GM12801 (cell line): ENCODE measurements around the gene PAK4.

Source experiments
- TF ChIP-seq, protein P1 (sequence below): IDR thresholded peaks from one replicate; pipeline ENCODE4 v1.5.1; 2011; ENCODE audit warnings: control low read depth; ENCODE audit not compliant: insufficient read length; ENCODE audit errors: extremely low read depth

PAK4 gene

DNA sequence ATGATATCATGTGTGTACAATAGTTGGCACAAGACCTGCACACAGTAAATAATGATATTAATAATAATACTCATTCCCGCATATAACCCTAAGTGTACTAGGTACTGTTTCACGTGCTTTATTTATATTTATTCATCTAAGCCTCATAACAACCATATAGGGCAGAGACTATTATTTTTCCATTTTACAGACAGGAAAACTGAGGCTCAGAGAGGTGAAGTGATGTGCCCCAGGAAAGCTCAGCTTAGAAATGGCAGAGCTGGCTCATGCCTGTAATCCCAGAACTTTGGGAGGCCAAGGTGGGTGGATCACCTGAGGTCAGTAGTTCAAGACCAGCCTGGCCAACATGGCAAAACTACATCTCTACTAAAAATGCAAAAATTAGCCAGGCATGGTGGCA, 27.9 kb upstream of the PAK4 start:
- TF ChIP-seq, protein P1, sequence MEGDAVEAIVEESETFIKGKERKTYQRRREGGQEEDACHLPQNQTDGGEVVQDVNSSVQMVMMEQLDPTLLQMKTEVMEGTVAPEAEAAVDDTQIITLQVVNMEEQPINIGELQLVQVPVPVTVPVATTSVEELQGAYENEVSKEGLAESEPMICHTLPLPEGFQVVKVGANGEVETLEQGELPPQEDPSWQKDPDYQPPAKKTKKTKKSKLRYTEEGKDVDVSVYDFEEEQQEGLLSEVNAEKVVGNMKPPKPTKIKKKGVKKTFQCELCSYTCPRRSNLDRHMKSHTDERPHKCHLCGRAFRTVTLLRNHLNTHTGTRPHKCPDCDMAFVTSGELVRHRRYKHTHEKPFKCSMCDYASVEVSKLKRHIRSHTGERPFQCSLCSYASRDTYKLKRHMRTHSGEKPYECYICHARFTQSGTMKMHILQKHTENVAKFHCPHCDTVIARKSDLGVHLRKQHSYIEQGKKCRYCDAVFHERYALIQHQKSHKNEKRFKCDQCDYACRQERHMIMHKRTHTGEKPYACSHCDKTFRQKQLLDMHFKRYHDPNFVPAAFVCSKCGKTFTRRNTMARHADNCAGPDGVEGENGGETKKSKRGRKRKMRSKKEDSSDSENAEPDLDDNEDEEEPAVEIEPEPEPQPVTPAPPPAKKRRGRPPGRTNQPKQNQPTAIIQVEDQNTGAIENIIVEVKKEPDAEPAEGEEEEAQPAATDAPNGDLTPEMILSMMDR: no peak

DNA sequence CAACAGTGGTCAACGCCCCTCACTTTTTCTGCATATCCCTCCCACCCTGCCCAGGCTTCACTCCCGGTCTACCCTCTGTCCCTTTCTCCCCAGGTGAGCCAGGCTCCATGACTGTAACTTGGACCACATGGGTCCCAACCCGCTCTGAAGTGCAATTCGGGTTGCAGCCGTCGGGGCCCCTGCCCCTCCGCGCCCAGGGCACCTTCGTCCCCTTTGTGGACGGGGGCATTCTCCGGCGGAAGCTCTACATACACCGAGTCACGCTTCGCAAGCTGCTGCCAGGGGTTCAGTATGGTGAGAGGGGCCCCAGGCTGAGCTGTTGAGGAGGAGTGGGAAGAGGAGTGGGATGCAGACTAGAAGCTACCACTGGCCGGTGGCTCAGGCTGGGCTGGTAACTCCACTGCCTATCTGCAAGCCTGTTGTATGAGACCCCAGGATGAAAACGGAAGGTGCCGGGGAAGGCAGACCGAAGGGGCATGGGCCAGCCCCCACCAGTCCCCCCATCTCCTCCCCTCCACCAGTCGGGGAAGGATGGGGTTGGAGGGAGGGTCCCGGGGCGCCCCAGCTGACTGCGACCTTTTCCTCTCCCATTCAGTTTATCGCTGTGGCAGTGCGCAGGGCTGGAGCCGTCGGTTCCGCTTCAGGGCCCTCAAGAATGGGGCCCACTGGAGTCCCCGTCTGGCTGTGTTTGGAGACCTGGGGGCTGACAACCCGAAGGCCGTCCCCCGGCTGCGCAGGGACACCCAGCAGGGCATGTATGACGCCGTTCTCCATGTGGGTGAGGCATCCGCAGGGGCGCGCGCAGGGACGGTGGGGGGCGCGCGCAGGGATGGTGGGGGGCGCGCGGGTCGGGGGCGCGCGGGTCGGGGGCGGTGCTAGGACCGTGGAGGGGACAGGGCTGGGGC, 27.0 kb upstream of the PAK4 start:
- TF ChIP-seq, protein P1: no peak

DNA sequence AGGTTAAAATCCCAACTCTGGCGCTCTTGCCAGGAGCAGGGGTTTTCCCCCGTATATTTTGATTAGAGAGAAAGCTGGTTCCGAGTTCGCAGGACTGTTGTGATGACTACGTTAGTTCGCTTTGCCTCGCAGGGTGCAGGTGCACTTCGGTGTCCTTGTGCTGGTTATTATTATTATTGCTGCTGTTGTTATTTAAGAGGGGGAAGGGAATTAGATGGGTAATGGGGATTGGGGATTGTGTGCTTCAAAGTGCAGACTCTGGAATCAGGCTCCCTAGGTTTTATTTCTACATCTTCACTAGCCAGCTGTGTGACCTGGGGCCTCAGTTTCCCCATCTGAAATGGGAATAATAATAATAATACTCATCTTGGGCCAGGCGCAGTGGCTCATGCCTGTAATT, 26.2 kb upstream of the PAK4 start:
- TF ChIP-seq, protein P1: no peak

DNA sequence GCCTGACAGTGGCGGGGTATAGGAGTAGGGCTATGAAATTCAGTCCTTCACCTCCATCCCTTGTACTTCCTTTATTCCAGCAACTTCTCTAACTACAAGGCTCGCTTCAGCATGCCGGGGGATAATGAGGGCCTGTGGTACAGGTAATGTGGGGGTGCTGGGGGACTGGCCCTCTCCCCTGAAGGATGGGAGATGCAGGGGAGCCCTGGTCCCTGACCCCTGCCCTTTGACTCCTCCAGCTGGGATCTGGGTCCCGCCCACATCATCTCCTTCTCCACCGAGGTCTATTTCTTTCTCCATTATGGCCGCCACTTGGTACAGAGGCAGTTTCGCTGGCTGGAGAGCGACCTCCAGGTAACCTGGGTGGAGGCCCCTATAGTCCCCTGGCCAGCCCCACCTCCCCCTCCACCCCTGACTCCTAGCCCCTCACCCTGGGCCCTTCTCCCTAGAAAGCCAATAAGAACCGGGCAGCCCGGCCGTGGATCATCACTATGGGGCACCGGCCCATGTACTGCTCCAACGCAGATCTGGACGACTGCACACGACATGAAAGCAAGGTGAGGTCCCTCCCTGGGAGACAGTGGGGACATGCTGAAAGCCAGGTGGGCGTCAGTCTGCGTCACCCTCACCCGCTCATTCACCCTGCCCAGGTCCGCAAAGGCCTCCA, 25.0 kb upstream of the PAK4 start:
- TF ChIP-seq, protein P1: no peak

DNA sequence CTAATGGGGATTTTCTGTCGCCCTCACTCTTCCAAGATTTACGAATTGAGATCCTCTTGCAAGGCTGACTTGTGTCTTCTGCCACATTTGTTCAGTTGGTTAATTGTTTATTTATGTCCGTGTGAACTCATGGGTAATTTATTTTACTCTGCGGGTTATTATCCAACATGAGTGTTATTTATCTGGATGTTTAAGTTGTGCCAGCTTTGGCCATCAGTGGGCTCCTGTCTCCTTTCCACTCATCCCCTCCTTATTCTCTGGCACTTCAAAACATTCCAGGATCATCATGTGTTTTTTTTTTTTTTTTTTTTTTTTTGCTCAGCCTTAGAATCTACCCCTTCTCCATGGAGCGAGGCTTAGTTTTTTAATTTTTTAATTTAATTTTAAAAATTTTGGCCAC, 22.4 kb upstream of the PAK4 start:
- TF ChIP-seq, protein P1: no peak

DNA sequence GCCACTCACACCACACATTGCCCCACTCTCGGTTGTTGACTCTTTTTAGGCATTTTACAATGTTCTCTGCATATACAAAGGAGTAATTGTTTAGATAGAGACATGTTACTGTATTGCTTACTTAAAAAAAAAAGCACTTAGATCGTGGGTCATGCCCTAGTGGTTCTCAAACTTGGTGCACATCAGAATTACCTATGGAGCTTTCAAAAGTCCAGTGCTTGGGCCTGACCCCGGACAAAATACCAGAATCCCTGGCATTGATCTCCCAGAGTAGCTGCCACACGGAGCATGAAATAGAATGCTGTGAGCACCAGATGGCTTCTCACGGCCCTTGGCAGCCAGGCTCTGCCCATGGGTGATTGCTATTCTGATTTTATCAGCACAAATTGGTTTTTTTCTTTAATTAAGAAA, 21.4 kb upstream of the PAK4 start:
- TF ChIP-seq, protein P1: no peak

DNA sequence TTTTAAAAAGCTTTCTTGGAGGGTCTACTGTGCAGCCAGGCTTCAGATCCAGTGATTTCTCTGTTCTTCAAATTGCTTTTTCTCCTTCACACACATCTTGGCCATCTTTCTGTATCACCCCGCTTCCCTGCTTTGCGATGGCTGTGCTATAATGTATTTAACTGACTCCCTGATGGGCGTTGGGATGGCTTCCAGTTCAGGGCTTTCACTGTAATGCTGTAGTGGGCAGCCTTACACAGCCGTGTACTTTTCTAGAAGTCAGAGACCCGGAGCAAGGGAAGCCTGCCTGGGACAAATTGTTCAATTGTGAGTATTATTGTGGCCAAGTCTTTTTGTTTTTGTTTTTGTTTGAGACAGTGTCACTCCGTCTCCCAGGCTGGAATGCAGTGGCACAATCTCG, 19.4 kb upstream of the PAK4 start:
- TF ChIP-seq, protein P1: no peak
